Trophoblast cell (in vitro differentiated cells and primary cell): ENCODE results near the gene IFNGR1.

Source experiments
- DNase-seq, 2 donors: peaks; one replicate each; pipeline ENCODE4 v3.0.0-alpha.2; 2016
- H2AFZ ChIP-seq: 2 replicates; pipeline ENCODE4 v1.6.1; 2013; ENCODE audit warnings: low read length, moderate library complexity, mild to moderate bottlenecking; ENCODE audit not compliant: insufficient read depth, poor library complexity
- H2AK5ac ChIP-seq: 2 replicates; pipeline ENCODE4 v1.6.1; 2013; ENCODE audit warnings: mild to moderate bottlenecking, low read length
- H2BK120ac ChIP-seq: 2 replicates; pipeline ENCODE4 v1.6.1; 2013; ENCODE audit warnings: low read length, mild to moderate bottlenecking, moderate library complexity; ENCODE audit not compliant: insufficient read depth, poor library complexity
- H2BK12ac ChIP-seq: 2 replicates; pipeline ENCODE4 v1.6.1; 2013; ENCODE audit warnings: mild to moderate bottlenecking, low read length, moderate library complexity
- H2BK5ac ChIP-seq: 2 replicates; pipeline ENCODE4 v1.6.1; 2013; ENCODE audit warnings: low read length, low read depth, moderate library complexity, mild to moderate bottlenecking; ENCODE audit not compliant: poor library complexity
- H3K14ac ChIP-seq: 2 replicates; pipeline ENCODE4 v1.6.1; 2013; ENCODE audit warnings: mild to moderate bottlenecking, low read length
- H3K18ac ChIP-seq: 2 replicates; pipeline ENCODE4 v1.6.1; 2013; ENCODE audit warnings: mild to moderate bottlenecking, low read length
- H3K23ac ChIP-seq: 2 replicates; pipeline ENCODE4 v1.6.1; 2013; ENCODE audit warnings: low read length
- H3K27ac ChIP-seq: 2 replicates; pipeline ENCODE4 v1.5.1; 2013; ENCODE audit warnings: low read depth, mild to moderate bottlenecking, inconsistent platforms, low read length, moderate library complexity
- H3K27me3 ChIP-seq: 2 replicates; pipeline ENCODE4 v1.6.1; 2013; ENCODE audit warnings: inconsistent platforms, mild to moderate bottlenecking, low read length, moderate library complexity; ENCODE audit not compliant: insufficient read depth
- H3K36me3 ChIP-seq, 2 experiments: 1 replicate in 1 of 2; 2 replicates in 1 of 2; pipeline ENCODE4 v1.6.1; 2013; ENCODE audit warnings: low read length in 2 of 2, mild to moderate bottlenecking in 2 of 2, moderate library complexity in 1 of 2; ENCODE audit not compliant: insufficient read depth in 2 of 2, control insufficient read depth in 1 of 2
- H3K4ac ChIP-seq: 2 replicates; pipeline ENCODE4 v1.6.1; 2013; ENCODE audit warnings: low read depth, mild to moderate bottlenecking, low read length, moderate library complexity
- H3K4me1 ChIP-seq, 2 experiments: 1 replicate in 1 of 2; 2 replicates in 1 of 2; pipeline ENCODE4 v1.6.1; 2013; ENCODE audit warnings: low read length in 2 of 2, mild to moderate bottlenecking in 2 of 2, moderate library complexity in 1 of 2; ENCODE audit not compliant: insufficient read depth in 2 of 2, control insufficient read depth in 1 of 2
- H3K4me2 ChIP-seq: 2 replicates; pipeline ENCODE4 v1.6.1; 2013; ENCODE audit warnings: inconsistent platforms, mild to moderate bottlenecking, low read length, moderate library complexity
- H3K4me3 ChIP-seq: 2 replicates; pipeline ENCODE4 v1.5.1; 2013; ENCODE audit warnings: mild to moderate bottlenecking, low read depth, low read length, inconsistent platforms
- H3K79me1 ChIP-seq: one replicate; pipeline ENCODE4 v1.6.1; 2013; ENCODE audit warnings: low read length
- H3K79me2 ChIP-seq: 2 replicates; pipeline ENCODE4 v1.6.1; 2013; ENCODE audit warnings: low read length, mild to moderate bottlenecking; ENCODE audit not compliant: control insufficient read depth, insufficient read depth, poor library complexity
- H3K9ac ChIP-seq: 2 replicates; pipeline ENCODE4 v1.6.1; 2013; ENCODE audit warnings: mild to moderate bottlenecking, low read length
- H3K9me3 ChIP-seq: 2 replicates; pipeline ENCODE4 v1.6.1; 2013; ENCODE audit warnings: low read depth, mild to moderate bottlenecking, control low read depth, inconsistent platforms, low read length; ENCODE audit not compliant: insufficient read depth
- H4K12ac ChIP-seq: 2 replicates; pipeline ENCODE4 v1.6.1; 2013; ENCODE audit warnings: low read depth, mild to moderate bottlenecking, low read length, moderate library complexity
- H4K8ac ChIP-seq: 2 replicates; pipeline ENCODE4 v1.6.1; 2013; ENCODE audit warnings: low read depth, mild to moderate bottlenecking, low read length, moderate library complexity
- H4K91ac ChIP-seq: one replicate; pipeline ENCODE4 v1.6.1; 2013; ENCODE audit warnings: low read depth, mild to moderate bottlenecking, low read length, moderate library complexity
- WGBS: extraction: QIAGEN DNeasy Blood & Tissue Kit; methylation state at CpG from one replicate; pipeline ENCODE4 v1.1.7; 2013; ENCODE audit warnings: missing lambda C conversion rate; ENCODE audit not compliant: insufficient read length, insufficient coverage; ENCODE audit errors: extremely low coverage; 5-methylcytosine and 5-hydroxymethylcytosine counted together

Gene IFNGR1

GRCh38 chr6:137218473-137218916 is 690 bp downstream of the IFNGR1 start:
- peak overlapping the region; percentile 100 for H3K18ac ChIP-seq
- H3K4me3 ChIP-seq = peak overlapping the region; percentile 100
- H2BK12ac ChIP-seq = no peak overlapping the region
- peak overlapping the region; percentile 99 for H3K14ac ChIP-seq
- H3K27me3 ChIP-seq = no peaks in the 10 kb centered on the region
- H4K91ac ChIP-seq = peak overlapping the region; percentile 96
- H3K79me2 ChIP-seq = peaks cover 20% of the 10 kb centered on the region
- H3K23ac ChIP-seq = no peak overlapping the region
- peaks cover 0 to 2% of the 10 kb centered on the region in 2 experiments for H3K36me3 ChIP-seq
- peaks cover 13% of the 10 kb centered on the region for H3K79me1 ChIP-seq
- peak overlapping the region; percentile 97 for H3K9ac ChIP-seq
- DNase-seq = peak; percentile 93 to 100
- H2BK5ac ChIP-seq = peak overlapping the region; percentile 98
- peak overlapping the region; percentile 98 for H2BK120ac ChIP-seq
- peak overlapping the region; percentile 94 for H3K4me2 ChIP-seq
- H3K27ac ChIP-seq = peak overlapping the region; percentile 94
- no CpG with 5 or more reads among the region's 13 CpGs for WGBS
- peak overlapping the region; percentile 76 for H3K4ac ChIP-seq
- peak overlapping the region; percentile 99 for H4K8ac ChIP-seq
- H3K4me1 ChIP-seq = peaks cover 6 to 13% of the 10 kb centered on the region in 2 experiments
- H3K9me3 ChIP-seq = no peaks in the 10 kb centered on the region
- no peak overlapping the region for H4K12ac ChIP-seq
- no peak overlapping the region for H2AK5ac ChIP-seq
- peak overlapping the region; percentile 97 for H2AFZ ChIP-seq

GRCh38 chr6:137217801-137218472 is 1.2 kb downstream of the IFNGR1 start:
- no peak overlapping the region for H2BK120ac ChIP-seq
- H3K4me3 ChIP-seq = peak overlapping the region; percentile 100
- H3K36me3 ChIP-seq = peaks cover 0 to 2% of the 10 kb centered on the region in 2 experiments
- peak overlapping the region; percentile 98 for H3K4ac ChIP-seq
- peak overlapping the region; percentile 94 for H3K27ac ChIP-seq
- H3K9me3 ChIP-seq = no peaks in the 10 kb centered on the region
- no peak overlapping the region for H2AK5ac ChIP-seq
- peak overlapping the region; percentile 19 for H2BK5ac ChIP-seq
- 100% methylated on average over 2 of the region's 12 CpGs for WGBS
- H3K18ac ChIP-seq = no peak overlapping the region
- H4K12ac ChIP-seq = no peak overlapping the region
- H3K9ac ChIP-seq = peak overlapping the region; percentile 97
- peaks cover 6 to 14% of the 10 kb centered on the region in 2 experiments for H3K4me1 ChIP-seq
- H4K91ac ChIP-seq = no peak overlapping the region
- DNase-seq = no peak
- H2AFZ ChIP-seq = no peak overlapping the region
- no peaks in the 10 kb centered on the region for H3K27me3 ChIP-seq
- H3K4me2 ChIP-seq = peak overlapping the region; percentile 94
- no peak overlapping the region for H3K23ac ChIP-seq
- H4K8ac ChIP-seq = no peak overlapping the region
- peaks cover 13% of the 10 kb centered on the region for H3K79me1 ChIP-seq
- peaks cover 20% of the 10 kb centered on the region for H3K79me2 ChIP-seq
- no peak overlapping the region for H3K14ac ChIP-seq
- H2BK12ac ChIP-seq = no peak overlapping the region

GRCh38 chr6:137216875-137217553 is 2.2 kb downstream of the IFNGR1 start:
- Histone ChIP-seq H3K79me1 (peaks cover 13% of the 10 kb centered on the region), H4K8ac (no peak overlapping the region), H3K4me3 (no peak overlapping the region), H3K36me3 (peaks cover 0 to 2% of the 10 kb centered on the region in 2 experiments), H3K27me3 (no peaks in the 10 kb centered on the region), H3K9ac (peak overlapping the region; percentile 28), H3K4ac (peak overlapping the region; percentile 12), H3K18ac (no peak overlapping the region), H3K23ac (peak overlapping the region; percentile 55), H2AK5ac (no peak overlapping the region), H2BK120ac (no peak overlapping the region), H2BK5ac (no peak overlapping the region), H3K4me1 (peaks cover 6 to 14% of the 10 kb centered on the region in 2 experiments), H3K4me2 (peak overlapping the region; percentile 94), H3K9me3 (no peaks in the 10 kb centered on the region), H2AFZ (no peak overlapping the region), H4K12ac (no peak overlapping the region), H3K27ac (no peak overlapping the region), H2BK12ac (no peak overlapping the region), H4K91ac (no peak overlapping the region), H3K79me2 (peaks cover 23% of the 10 kb centered on the region), H3K14ac (no peak overlapping the region)
- no CpG with 5 or more reads among the region's 12 CpGs for WGBS
- DNase-seq = no peak

GRCh38 chr6:137216106-137216505 is 3.1 kb downstream of the IFNGR1 start:
- Histone ChIP-seq H2BK12ac (no peak overlapping the region), H3K4me1 (peaks cover 6 to 14% of the 10 kb centered on the region in 2 experiments), H3K36me3 (peaks cover 2 to 3% of the 10 kb centered on the region in 2 experiments), H3K4me3 (no peak overlapping the region), H2BK120ac (no peak overlapping the region), H3K79me2 (peaks cover 23% of the 10 kb centered on the region), H3K4me2 (no peak overlapping the region), H4K91ac (no peak overlapping the region), H4K8ac (no peak overlapping the region), H3K27me3 (no peaks in the 10 kb centered on the region), H3K14ac (no peak overlapping the region), H3K4ac (no peak overlapping the region), H3K9me3 (no peaks in the 10 kb centered on the region), H3K27ac (no peak overlapping the region), H3K79me1 (peaks cover 13% of the 10 kb centered on the region), H2AFZ (no peak overlapping the region), H2BK5ac (no peak overlapping the region), H3K23ac (no peak overlapping the region), H4K12ac (no peak overlapping the region), H3K18ac (no peak overlapping the region), H3K9ac (no peak overlapping the region), H2AK5ac (no peak overlapping the region)
- peak in 1 of 2 donors; percentile 30 for DNase-seq
